GM19099 (cell line): ENCODE results near the gene RNF121.

Source experiments
- POLR2A ChIP-seq: IDR thresholded peaks from 3 replicates; pipeline ENCODE4 v1.6.1; 2011; ENCODE audit warnings: low read depth; ENCODE audit not compliant: insufficient read length; ENCODE audit errors: extremely low read depth

The RNF121 gene

GRCh38 chr11:72012091-72012630 is 83.3 kb downstream of the RNF121 start:
- no peak for TF ChIP-seq POLR2A

DNA sequence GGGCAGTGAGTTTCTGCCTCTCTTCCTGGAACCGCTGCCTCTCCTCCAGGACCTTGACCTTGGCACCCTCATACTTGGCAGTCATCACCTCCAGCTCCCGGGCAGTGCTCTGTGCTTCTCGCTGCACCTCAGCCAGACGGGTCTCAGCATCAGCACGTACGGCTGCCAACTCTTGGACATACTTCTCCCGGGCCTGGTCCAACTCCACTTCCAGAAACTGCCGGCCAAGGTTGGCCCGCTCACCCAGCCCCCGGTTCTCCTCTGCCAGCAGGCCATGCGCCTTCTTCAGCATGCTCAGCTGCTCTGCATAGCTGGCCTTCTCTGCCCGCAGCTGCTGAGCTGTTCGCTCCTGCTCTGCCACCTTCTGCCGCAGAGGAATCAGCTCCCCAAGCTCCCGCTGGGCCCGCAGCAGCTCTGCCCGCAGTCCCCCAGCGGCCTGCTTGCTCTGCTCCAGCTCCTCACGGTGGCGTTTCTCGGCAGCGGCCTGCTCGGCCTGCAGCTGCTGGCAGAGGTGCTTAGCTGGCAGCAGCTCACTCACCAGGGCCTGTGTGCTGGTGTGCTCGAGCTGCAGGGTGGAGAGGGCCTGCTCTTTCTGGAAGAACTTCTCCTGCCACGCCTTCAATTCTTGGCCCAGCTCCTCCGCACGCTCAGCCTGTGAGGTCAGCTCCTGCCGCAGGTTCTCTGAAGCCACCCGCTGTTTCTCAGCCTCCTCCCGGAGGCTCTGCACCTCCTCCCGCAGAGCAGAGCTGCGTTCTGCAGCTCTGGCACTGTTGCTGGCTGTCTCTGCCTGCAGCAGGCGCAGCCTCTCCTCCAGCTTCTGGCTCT is 84.3 kb downstream of the RNF121 start:
- TF ChIP-seq POLR2A = no peak

- no peak for TF ChIP-seq POLR2A
Observed at GRCh38 chr11:72013765-72014711, 85.2 kb downstream of the RNF121 start.

GRCh38 chr11:72014761-72015320 is 86.0 kb downstream of the RNF121 start:
- no peak for TF ChIP-seq POLR2A

DNA sequence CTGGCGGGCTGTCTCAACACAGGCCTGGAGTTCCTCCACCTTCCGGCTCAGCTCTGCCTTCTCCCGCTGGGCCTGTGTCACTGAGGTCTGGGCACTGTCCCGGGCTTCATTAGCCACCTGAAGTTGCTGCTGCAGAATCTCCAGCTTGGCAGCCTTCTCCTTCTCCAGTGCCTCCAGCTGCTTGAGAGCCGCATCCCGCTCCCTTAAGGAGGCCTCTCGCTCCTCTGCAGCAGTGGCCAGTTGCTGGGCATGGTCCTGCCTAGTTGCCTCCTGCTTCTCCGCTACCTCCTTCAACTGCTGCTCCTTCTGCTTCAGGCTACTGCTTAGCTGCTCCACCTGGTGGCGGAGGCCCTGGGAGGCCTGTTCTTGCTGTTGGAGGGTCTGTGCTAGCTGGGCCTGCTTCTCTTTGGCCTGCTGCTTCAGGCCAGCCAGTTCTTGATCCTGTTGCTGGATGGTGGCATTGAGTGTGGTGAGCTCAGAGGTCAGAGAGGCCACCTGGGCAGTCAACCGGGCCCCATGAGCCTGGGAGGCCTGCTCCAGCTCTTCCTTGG is 86.7 kb downstream of the RNF121 start:
- no peak for TF ChIP-seq POLR2A

DNA sequence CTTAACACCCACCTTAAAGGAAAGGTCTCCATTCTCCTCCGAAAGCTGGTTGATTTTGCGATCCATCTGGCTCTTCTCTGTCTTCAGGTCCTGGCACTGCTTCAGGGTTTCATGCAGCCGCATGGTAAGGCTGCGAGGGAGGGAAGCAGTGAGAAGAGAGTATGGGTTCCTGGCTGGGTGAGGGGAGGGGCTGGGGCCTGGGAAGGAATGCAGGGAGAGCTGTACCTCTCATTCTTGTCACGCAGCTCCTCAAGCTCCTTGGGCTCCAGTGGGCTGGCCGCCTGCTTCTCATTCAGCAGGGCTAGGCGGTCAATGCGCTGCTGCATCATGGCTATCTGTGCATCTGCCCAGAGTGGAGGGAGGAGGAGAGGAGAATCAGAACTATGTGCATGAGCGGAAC is 89.3 kb downstream of the RNF121 start:
- TF ChIP-seq POLR2A = no peak

DNA sequence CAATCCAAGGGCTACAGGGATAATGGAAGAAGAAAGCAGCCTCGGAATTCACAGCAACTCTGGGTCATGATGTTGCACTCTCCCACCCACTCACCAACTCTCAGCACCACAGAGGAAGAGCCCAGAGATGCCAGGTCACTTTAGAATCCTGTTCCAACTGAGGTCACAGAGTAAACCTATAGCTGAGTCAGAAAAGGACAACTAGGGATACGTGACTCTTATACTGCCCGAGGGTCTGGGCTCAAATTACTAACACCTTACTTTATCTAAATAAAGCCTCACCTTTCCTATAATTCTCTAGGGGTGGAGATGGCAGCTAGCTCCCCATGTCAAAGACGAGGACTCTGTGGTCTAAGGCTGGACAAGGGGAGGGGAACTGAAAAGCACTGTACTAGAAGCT is 94.5 kb downstream of the RNF121 start:
- TF ChIP-seq POLR2A = no peak

- no peak for TF ChIP-seq POLR2A
Observed at GRCh38 chr11:72024069-72024754, 95.4 kb downstream of the RNF121 start.

GRCh38 chr11:72026090-72026489 is 97.2 kb downstream of the RNF121 start:
- TF ChIP-seq POLR2A = no peak

GRCh38 chr11:72030472-72031045 is 101.7 kb downstream of the RNF121 start:
- no peak for TF ChIP-seq POLR2A

DNA sequence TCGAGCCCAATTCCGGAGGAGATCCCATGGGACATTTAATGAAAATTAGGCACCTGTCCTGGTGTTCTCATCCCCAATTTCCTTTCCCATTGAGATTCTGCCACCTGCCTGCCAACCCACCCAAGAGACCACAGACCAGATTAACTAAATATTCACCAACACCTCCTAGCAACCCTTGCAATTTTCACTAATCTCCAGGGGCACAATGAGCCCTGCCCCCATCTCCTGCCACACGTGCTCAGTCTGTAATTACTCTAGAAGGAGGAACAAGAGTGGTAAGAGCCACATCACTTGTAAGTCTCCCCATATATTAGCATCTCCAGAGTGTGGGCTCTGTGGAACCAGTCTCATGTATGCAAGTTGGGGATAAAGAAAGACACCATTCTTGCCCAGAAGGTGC is 107.8 kb downstream of the RNF121 start:
- no peak for TF ChIP-seq POLR2A

GRCh38 chr11:72037554-72038311 is 108.9 kb downstream of the RNF121 start:
- no peak for TF ChIP-seq POLR2A

GRCh38 chr11:72038491-72038890 is 109.6 kb downstream of the RNF121 start:
- no peak for TF ChIP-seq POLR2A

DNA sequence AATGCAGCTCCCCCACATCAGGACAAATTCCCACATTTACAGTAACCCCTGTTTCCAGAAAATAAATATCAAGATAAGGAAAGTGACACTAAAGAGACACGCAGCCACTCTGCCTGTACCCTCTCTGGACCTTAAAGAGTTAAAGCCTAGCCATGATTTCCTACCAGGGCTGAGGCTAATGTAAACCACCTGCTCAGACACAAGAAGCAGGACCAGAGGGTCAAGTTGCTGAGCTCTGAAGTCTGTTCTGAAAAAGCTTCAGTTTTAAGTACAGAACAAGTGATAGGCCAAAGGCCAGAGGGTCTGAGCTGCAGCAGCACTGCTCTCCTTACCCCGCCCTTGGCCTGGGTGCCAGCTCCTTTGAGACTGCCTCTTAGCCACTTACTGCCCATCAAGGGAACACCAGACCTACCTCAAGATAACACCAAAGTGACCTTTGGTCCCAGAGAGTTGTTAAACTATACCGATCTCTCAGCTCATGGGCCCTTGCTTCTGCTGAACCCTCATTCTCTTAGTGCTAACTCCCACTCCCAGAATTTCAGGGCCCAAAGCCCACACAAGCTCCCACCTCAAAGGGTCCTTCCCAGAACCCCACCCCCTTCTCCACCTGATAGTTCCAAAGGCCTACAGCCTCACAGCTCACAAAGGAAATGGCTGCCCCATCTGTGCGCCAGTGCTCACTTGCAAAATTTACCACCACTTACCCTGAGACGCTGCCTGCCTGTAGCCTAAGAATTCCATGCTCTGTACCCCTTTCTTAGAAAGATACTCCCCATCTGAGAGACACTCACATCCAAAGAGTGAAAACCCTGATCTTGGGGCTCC is 110.4 kb downstream of the RNF121 start:
- no peak for TF ChIP-seq POLR2A
